Activated CD4-positive, alpha-beta T cell treated with anti-CD3 and anti-CD28 coated beads, Interleukin-2, amount 50 U/mL, for 1 hour (primary cell): ENCODE measurements around the gene GADL1.

Experiments used
- DNase-seq: peaks from one replicate; pipeline ENCODE4 v3.0.0-alpha.2; 2020

The GADL1 gene, protein sequence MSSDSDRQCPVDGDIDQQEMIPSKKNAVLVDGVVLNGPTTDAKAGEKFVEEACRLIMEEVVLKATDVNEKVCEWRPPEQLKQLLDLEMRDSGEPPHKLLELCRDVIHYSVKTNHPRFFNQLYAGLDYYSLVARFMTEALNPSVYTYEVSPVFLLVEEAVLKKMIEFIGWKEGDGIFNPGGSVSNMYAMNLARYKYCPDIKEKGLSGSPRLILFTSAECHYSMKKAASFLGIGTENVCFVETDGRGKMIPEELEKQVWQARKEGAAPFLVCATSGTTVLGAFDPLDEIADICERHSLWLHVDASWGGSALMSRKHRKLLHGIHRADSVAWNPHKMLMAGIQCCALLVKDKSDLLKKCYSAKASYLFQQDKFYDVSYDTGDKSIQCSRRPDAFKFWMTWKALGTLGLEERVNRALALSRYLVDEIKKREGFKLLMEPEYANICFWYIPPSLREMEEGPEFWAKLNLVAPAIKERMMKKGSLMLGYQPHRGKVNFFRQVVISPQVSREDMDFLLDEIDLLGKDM

GRCh38 chr3:30894521-30895251 is at the start of gene GADL1:
GADL1 (minus strand) TSS chr3:30894661; CDS start chr3:30894614, 47 bp downstream.
- DNase-seq, result peak; percentile 2

DNA sequence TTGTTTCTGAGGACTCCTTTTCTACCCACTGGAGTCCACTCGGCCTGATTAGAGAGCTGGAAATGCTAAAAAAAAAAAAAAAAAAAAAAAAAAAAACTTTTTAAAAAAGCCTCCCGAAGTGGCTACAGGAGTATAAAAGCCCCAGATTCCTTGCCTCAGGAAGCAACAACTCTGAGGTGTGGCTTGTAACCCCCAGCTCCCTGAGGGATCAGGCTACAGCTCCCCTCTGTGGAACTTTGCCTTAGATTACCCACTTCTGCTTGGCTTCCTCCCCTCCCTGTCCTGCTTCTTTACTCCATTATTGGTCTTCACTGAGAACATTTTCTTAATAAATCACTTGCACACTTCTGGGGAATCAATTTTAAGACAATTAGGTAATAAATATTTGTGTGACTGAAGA is 49.7 kb upstream of the GADL1 start:
- DNase-seq, result no peak

GRCh38 chr3:30943206-30943605 is 48.7 kb upstream of the GADL1 start:
- DNase-seq, result no peak

GRCh38 chr3:30941342-30941741 is 46.9 kb upstream of the GADL1 start:
- no peak for DNase-seq

DNA sequence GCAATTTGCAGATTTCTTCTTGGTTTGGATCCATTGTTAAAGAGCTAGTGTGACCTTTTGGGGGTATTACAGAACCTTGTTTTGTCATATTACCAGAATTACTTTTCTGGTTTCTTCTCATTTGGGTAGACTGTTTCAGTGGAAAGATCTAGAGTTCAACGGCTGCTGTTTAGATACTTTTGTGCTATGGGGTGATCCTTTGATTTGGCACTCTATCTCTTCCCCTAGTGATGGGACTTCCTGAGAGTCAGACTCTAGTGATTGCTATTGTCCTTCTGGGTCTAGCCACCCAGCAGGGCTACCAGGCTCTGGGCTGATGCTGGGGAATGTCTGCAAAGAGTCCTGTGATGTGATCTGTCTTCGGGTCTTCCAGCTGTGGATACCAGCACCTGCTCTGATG is 46.3 kb upstream of the GADL1 start:
- DNase-seq, result no peak

DNA sequence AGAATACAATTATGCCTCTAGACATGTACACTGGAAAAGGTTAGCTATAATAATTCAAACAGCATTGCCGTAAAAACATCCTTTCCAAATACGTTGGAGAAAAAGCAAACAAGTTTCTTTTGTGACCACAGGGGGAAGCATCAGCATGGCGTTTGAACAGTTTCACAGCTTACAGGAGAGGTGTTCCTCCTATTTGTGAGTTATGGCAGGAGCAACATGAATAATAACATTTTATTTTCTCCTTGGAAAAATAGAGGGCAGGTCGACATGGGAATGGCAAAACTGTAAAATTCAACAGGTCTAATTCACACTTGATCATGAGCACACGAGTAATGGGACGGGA is 39.7 kb upstream of the GADL1 start:
- no peak for DNase-seq

DNA sequence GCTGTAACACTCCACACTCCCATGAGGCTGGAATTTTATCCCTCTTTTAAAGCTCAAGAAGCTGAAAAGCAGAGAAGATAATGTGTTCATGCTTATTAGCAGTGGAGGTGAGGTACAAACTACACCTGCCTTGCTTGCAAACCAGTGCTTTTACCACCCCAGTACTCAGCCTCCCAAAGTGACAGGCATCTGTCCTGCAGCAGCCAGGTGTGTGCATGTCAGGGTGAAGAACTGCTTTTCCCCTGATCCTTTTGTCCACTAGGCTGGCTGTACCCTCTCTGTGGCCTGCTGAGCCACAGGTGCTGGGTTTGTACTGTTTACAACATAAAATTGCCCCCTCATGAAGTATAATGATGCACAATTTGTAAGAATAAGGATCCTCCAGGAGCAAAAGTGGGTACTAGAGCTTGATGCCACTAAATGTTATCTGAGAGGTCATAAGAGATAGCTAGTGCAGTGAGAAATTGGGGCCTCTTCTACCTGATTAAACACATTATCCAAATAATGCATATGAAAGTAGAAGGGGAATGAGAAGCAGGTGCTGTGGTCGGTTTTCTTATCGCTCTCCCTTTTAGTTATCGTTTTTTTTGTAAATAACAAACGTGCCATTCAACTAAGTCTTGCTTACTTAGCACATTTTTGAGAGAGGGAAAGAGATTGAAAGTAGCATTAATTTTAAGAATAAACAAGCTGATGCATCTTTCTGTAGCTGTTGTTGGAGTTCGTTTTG is 39.2 kb upstream of the GADL1 start:
- no peak for DNase-seq

DNA sequence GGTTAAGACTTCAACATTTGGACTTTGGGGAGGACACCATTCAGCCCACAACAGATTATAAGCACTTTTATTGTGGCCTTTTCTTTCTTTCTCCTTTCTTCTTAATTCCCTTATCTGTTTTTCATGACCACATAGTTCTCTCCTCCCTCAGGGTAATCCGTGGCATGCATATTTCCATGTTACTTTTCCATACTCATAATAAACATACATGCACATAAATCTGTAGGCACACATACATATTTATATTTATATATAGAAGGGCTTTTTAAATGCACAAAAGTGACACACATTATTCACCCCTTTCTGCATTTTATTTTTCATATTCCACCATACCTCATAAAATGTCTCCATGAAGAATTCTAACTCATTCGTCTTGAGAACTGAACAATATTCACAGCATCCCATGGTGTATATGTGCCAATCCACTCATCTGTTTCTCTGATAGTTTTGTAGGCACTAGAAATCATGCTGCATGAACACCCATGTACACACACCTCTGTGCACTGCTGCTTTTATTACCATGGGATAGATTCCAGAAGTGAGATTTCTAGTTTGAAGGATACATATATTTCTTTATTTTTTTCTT is 38.1 kb upstream of the GADL1 start:
- DNase-seq, result no peak

- DNase-seq, result no peak
Measured at GRCh38 chr3:30924763-30925162, 30.3 kb upstream of the GADL1 start.

DNA sequence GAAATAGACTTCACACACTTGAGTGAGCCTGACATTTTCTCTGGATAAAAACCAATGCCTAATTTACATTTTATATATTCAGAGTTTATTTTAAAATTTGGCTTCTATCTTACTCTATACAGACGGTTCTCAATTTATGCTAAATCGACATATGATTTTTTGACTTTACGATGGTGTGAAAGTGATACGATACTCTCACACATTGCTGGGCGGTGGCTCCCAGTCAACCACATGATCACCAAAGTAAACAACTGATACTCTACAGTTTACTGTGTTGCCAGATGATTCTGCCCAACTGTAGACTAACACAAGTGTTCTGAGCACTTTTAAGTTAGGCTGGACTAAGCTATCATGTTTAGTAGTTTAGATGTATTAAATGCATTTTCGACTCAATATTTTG is 25.1 kb upstream of the GADL1 start:
- no peak for DNase-seq

DNA sequence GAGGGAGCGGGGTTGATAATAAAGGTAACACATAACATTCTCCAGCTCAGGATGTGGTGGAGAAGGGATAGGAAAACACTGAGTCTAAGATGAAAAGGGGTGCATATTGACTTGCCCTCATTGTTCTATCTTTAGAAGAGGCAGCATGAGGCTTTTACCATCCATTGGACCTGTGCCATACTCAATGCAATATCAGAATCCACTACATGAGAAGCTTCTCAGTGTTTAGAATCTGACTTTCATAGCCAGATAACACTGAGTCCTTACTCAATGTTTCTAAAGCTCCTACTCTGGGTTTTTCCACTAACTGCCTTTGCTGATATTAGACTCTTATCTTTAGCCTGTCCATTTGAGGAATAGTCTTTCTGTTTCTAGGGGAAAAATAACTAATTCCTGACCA is 24.3 kb upstream of the GADL1 start:
- no peak for DNase-seq

GRCh38 chr3:30915782-30916181 is 21.3 kb upstream of the GADL1 start:
- no peak for DNase-seq

DNA sequence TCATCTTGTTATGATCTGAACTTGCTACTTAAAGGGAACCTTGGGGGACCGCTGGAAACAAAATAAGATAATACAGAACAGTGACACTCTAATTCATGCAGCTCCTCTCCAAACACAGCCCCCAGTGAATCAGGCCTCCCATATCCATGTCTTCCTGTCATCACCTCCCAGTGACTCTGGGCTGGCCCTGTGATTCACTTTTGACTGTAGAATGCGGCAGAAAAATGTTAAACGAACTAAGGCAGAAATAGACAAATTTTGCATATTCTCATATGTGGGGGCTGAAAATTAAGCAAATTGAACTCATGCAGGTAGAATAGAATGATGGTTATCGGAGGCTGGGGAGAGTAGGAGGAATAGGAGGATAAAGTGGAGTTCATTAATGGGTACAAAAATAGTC is 20.2 kb upstream of the GADL1 start:
- DNase-seq, result no peak

GRCh38 chr3:30913176-30913575 is 18.7 kb upstream of the GADL1 start:
- no peak for DNase-seq

GRCh38 chr3:30912301-30912700 is 17.8 kb upstream of the GADL1 start:
- no peak for DNase-seq

GRCh38 chr3:30908456-30909037 is 14.1 kb upstream of the GADL1 start:
- no peak for DNase-seq

GRCh38 chr3:30904996-30905395 is 10.5 kb upstream of the GADL1 start:
- no peak for DNase-seq

GRCh38 chr3:30895329-30895728 is 868 bp upstream of the GADL1 start:
- no peak for DNase-seq

DNA sequence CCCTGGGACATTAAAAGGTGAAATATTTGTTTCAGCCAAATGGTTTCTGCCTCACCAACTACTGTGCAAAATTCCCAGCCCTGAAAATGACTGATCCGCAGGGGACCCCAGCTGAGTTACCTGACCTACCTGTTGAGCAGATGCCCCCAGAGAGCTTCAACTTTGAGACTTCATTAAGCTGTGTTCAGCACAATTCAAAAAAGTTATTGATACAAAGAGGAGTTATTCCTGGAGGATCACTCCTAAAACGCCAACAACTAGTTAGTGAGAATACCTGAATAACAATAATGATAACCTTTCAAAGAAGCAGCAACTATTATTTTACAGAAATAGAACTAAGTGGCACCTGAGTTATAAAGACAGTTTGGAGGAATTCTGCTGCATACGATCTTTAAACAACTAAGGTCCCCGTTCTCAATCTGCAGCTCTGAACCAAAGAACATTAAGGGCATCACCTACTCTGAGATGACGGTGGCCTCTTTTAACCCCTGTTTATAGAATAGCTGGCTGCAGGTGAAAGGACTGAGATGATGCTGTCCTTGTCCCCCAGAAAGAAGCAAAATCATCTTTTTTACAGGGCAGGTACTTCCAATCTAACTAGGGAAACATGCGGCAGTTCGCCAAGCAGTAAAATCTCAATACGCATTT is 659 bp downstream of the GADL1 start:
- no peak for DNase-seq

- no peak for DNase-seq
Measured at GRCh38 chr3:30890907-30891306, 3.6 kb downstream of the GADL1 start.

DNA sequence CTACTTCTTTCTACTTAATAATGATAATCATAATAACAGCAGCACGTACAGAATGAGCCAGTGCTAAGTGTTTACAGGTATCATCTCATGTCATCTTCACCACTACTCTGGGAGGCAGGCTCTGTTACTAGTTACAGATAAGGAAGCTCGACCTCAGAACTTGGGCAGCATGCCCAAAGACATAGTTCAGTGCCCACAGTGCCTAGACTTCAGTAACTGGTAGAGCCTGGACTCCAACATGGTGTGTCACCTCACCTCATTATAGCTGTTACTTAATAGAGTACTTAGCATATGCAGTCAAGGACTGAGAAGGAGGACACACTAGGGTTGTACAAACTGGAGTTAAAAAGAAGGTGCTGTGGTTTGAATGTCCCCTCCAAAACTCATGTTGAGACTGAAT is 7.6 kb downstream of the GADL1 start:
- no peak for DNase-seq

GRCh38 chr3:30878862-30879261 is 15.6 kb downstream of the GADL1 start:
- DNase-seq, result no peak
